OCI-LY3 (cell line): ENCODE results near the gene CDH18.

Experiments used
- H2AFZ ChIP-seq: fragments of 200-600, 300-600 bp; shearing (Covaris generic); 2 replicates; pipeline ENCODE4 v1.6.0; 2014; ENCODE audit warnings: antibody characterized with exemption, low read depth, low read length
- H3K27ac ChIP-seq: fragments of 200-600, 300-600 bp; sonication (generic); 2 replicates; pipeline ENCODE4 v1.5.1; 2014; ENCODE audit warnings: mild to moderate bottlenecking, low read length, moderate library complexity, mixed read lengths
- H3K27me3 ChIP-seq: fragments of 200-600, 300-600 bp; sonication (generic); 2 replicates; pipeline ENCODE4 v1.6.1; 2014; ENCODE audit warnings: low read depth, low read length, mixed read lengths
- H3K36me3 ChIP-seq: fragments of 200-600, 300-600 bp; sonication (generic); replicated peaks from 2 replicates; pipeline ENCODE3; 2014; ENCODE audit warnings: low read depth, low read length, mixed read lengths
- H3K4me1 ChIP-seq: fragments of 300-600, 200-600 bp; sonication (generic); 2 replicates; pipeline ENCODE4 v1.6.1; 2014; ENCODE audit warnings: low read length, mixed read lengths
- H3K4me2 ChIP-seq: fragments of 200-600, 300-600 bp; sonication (generic); 2 replicates; pipeline ENCODE4 v1.6.1; 2014; ENCODE audit warnings: low read length, mixed read lengths
- H3K4me3 ChIP-seq: fragments of 300-600, 200-600 bp; sonication (generic); 2 replicates; pipeline ENCODE4 v1.5.1; 2014; ENCODE audit warnings: antibody characterized with exemption, mild to moderate bottlenecking, low read length, moderate library complexity
- H3K79me2 ChIP-seq: fragments of 300-600, 200-600 bp; shearing (Covaris generic); 2 replicates; pipeline ENCODE4 v1.6.1; 2014; ENCODE audit warnings: mild to moderate bottlenecking, low read length, mixed read lengths
- H3K9ac ChIP-seq: fragments of 300-600, 200-600 bp; shearing (Covaris generic); 2 replicates; pipeline ENCODE4 v1.6.0; 2014; ENCODE audit warnings: mild to moderate bottlenecking, low read length, moderate library complexity
- H3K9me3 ChIP-seq: fragments of 200-600, 300-600 bp; shearing (Covaris generic); 2 replicates; pipeline ENCODE4 v1.6.1; 2014; ENCODE audit warnings: low read length, mixed read lengths; ENCODE audit not compliant: insufficient read depth
- H4K20me1 ChIP-seq: fragments of 200-600, 300-600 bp; sonication (generic); 2 replicates; pipeline ENCODE4 v1.6.1; 2016; ENCODE audit warnings: low read length, mixed read lengths; ENCODE audit not compliant: insufficient read depth
- EZH2phosphoT487 ChIP-seq: fragments of 200-600 bp; shearing (Covaris generic); IDR thresholded peaks from 2 replicates; pipeline ENCODE4 v1.6.1; 2018; ENCODE audit warnings: antibody characterized with exemption, mixed run types, low read depth
- TF ChIP-seq, protein P1 (sequence below): fragments of 200-600, 300-600 bp; sonication (generic); IDR thresholded peaks from 2 replicates; pipeline ENCODE4 v1.5.1; 2014; ENCODE audit warnings: antibody characterized with exemption, low read length, low read depth

Gene CDH18

DNA sequence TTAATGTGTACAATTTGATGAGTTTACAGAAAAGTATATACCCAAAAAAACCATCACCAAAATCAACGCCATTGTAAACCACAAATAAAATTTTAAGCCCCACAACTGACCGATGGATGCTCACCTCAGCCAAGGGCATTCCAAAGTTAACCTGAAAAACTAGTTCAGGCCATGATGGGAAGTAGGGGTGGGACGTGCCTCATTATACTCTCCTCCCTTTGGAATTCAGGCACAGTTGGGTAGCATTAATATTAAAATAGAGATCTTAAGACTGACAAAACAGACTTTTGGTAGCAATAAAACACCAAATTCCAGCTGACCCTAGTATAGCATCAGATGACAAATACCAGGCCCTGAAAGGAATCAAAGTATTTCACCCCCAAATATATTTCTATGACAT lies 129.0 kb downstream of the CDH18 start:
- Histone ChIP-seq H3K27me3 (no peaks in the 10 kb centered on the region), H3K9ac (no peak overlapping the region), H4K20me1 (no peaks in the 10 kb centered on the region), H3K36me3 (no peaks in the 10 kb centered on the region), H3K27ac (no peak overlapping the region), H2AFZ (no peak overlapping the region), H3K4me3 (no peak overlapping the region), H3K79me2 (no peaks in the 10 kb centered on the region), H3K9me3 (no peaks in the 10 kb centered on the region), H3K4me1 (no peaks in the 10 kb centered on the region), H3K4me2 (no peak overlapping the region)
- TF ChIP-seq EZH2phosphoT487, result no peak
- TF ChIP-seq, protein P1, sequence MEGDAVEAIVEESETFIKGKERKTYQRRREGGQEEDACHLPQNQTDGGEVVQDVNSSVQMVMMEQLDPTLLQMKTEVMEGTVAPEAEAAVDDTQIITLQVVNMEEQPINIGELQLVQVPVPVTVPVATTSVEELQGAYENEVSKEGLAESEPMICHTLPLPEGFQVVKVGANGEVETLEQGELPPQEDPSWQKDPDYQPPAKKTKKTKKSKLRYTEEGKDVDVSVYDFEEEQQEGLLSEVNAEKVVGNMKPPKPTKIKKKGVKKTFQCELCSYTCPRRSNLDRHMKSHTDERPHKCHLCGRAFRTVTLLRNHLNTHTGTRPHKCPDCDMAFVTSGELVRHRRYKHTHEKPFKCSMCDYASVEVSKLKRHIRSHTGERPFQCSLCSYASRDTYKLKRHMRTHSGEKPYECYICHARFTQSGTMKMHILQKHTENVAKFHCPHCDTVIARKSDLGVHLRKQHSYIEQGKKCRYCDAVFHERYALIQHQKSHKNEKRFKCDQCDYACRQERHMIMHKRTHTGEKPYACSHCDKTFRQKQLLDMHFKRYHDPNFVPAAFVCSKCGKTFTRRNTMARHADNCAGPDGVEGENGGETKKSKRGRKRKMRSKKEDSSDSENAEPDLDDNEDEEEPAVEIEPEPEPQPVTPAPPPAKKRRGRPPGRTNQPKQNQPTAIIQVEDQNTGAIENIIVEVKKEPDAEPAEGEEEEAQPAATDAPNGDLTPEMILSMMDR, result no peak

DNA sequence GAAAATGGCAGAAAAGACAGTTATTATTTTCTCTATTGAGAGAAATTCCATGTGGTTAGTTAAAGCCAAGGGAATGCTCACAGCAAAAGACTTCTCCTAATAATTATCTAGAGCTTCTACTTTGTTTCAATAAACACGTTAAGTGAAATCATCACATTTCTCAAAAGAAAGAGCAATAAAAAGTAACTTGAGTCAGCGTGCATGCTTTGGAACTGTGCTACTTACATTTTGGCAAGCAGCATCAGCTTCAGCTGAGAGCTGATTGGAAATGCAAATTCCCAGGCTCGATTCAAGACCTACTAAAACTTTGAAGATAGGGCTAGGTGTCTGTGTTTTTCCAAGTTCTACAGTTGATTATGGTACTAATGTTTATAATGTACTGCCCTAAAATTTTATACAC lies 132.1 kb downstream of the CDH18 start:
- no peaks in the 10 kb centered on the region for H3K79me2 ChIP-seq
- no peak overlapping the region for H3K9ac ChIP-seq
- no peak overlapping the region for H3K4me3 ChIP-seq
- no peak overlapping the region for H3K4me2 ChIP-seq
- TF ChIP-seq, protein P1, result no peak
- TF ChIP-seq EZH2phosphoT487, result no peak
- H3K4me1 ChIP-seq, result no peaks in the 10 kb centered on the region
- H3K27ac ChIP-seq, result no peak overlapping the region
- no peak overlapping the region for H2AFZ ChIP-seq
- H3K36me3 ChIP-seq, result no peaks in the 10 kb centered on the region
- no peaks in the 10 kb centered on the region for H3K27me3 ChIP-seq
- H3K9me3 ChIP-seq, result no peaks in the 10 kb centered on the region
- H4K20me1 ChIP-seq, result no peaks in the 10 kb centered on the region

DNA sequence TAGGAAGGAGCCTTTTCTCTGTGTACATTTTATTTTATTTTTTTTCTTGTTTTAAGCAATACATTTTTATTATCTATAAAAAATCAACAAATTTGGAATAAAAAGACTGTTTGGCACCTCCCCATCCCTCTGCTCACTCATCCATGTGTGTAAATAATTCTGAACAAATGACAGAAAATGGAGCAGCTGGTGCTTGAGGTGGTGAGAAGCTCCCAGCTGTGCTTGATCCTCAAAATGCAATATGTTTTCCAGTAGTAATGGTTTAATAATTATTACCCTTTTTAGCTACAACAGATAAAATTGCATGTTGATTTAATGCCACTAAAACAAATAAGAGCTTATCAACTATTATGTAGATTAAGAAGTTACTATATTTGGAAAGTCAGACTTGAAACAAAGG lies 132.5 kb downstream of the CDH18 start:
- Histone ChIP-seq H3K79me2 (no peaks in the 10 kb centered on the region), H3K4me3 (no peak overlapping the region), H3K36me3 (no peaks in the 10 kb centered on the region), H3K4me2 (no peak overlapping the region), H3K27me3 (no peaks in the 10 kb centered on the region), H3K9me3 (no peaks in the 10 kb centered on the region), H3K4me1 (no peaks in the 10 kb centered on the region), H4K20me1 (no peaks in the 10 kb centered on the region), H3K9ac (no peak overlapping the region), H2AFZ (no peak overlapping the region), H3K27ac (no peak overlapping the region)
- no peak for TF ChIP-seq EZH2phosphoT487
- TF ChIP-seq, protein P1, result no peak

DNA sequence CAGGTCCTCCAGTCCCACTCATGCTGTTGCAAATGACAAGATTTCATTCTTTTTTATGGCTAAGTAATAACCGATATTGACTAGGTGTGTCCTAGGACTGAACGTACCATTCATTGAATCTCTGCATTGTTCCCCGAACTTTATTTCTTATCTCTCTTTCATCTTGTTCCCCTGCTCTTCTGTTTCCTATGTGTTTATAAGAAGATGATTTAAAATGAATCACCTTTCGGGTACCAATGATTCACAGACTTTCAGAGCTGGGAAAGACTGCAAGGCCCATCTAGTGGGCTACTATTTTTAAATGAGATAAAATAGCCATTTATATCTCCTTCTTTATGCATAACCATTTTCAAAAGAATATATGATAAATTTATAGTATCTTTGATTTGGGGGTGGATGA lies 133.0 kb downstream of the CDH18 start:
- no peak overlapping the region for H2AFZ ChIP-seq
- no peaks in the 10 kb centered on the region for H4K20me1 ChIP-seq
- no peak overlapping the region for H3K9ac ChIP-seq
- H3K27me3 ChIP-seq, result no peaks in the 10 kb centered on the region
- H3K9me3 ChIP-seq, result no peaks in the 10 kb centered on the region
- no peaks in the 10 kb centered on the region for H3K36me3 ChIP-seq
- H3K4me1 ChIP-seq, result no peaks in the 10 kb centered on the region
- TF ChIP-seq EZH2phosphoT487, result no peak
- TF ChIP-seq, protein P1, result no peak
- no peak overlapping the region for H3K4me3 ChIP-seq
- no peaks in the 10 kb centered on the region for H3K79me2 ChIP-seq
- H3K4me2 ChIP-seq, result no peak overlapping the region
- no peak overlapping the region for H3K27ac ChIP-seq
